SU-DHL-6 (cell line): ENCODE data around the gene SORCS2.

Experiments used
- H2AFZ ChIP-seq: fragments of 200-600 bp; sonication (generic); 2 replicates; pipeline ENCODE4 v1.6.1; 2014; ENCODE audit warnings: low read depth, mild to moderate bottlenecking, moderate library complexity, mixed read lengths, antibody characterized with exemption, low read length; ENCODE audit not compliant: severe bottlenecking
- H3F3A ChIP-seq: fragments of 200-600 bp; shearing (Covaris generic); 2 replicates; pipeline ENCODE4 v1.6.0; 2016; ENCODE audit warnings: antibody characterized with exemption, mild to moderate bottlenecking; ENCODE audit not compliant: insufficient read depth
- H3K27ac ChIP-seq: fragments of 200-600 bp; sonication (generic); 2 replicates; pipeline ENCODE4 v1.5.1; 2016; ENCODE audit warnings: low read depth, mild to moderate bottlenecking, low read length, moderate library complexity, mixed read lengths
- H3K27me3 ChIP-seq: fragments of 200-600 bp; sonication (generic), shearing (Covaris generic); 2 replicates; pipeline ENCODE4 v1.6.0; 2014; ENCODE audit warnings: mild to moderate bottlenecking, low read length
- H3K36me3 ChIP-seq: fragments of 200-600 bp; sonication (generic); 2 replicates; pipeline ENCODE4 v1.6.1; 2014; ENCODE audit warnings: mild to moderate bottlenecking, low read length, mixed read lengths
- H3K4me2 ChIP-seq: fragments of 300-600, 200-600 bp; shearing (Covaris generic), sonication (generic); 2 replicates; pipeline ENCODE4 v1.6.0; 2014; ENCODE audit warnings: low read length, low read depth, mild to moderate bottlenecking; ENCODE audit not compliant: poor library complexity, severe bottlenecking
- H3K4me3 ChIP-seq: fragments of 200-600 bp; sonication (generic); 2 replicates; pipeline ENCODE4 v1.5.1; 2014; ENCODE audit warnings: antibody characterized with exemption, low read length, mild to moderate bottlenecking, mixed read lengths; ENCODE audit not compliant: insufficient read depth, poor library complexity, severe bottlenecking
- H3K79me2 ChIP-seq: fragments of 200-600 bp; sonication (generic); 2 replicates; pipeline ENCODE4 v1.6.1; 2014; ENCODE audit warnings: mild to moderate bottlenecking, low read length, moderate library complexity; ENCODE audit not compliant: insufficient read depth
- H3K9ac ChIP-seq: fragments of 200-600 bp; sonication (generic); 2 replicates; pipeline ENCODE4 v1.7.0; 2014; ENCODE audit warnings: mild to moderate bottlenecking, low read length
- H3K9me2 ChIP-seq: fragments of 200-600 bp; sonication (generic); replicated peaks from 2 replicates; pipeline ENCODE4 v1.6.1; 2014; ENCODE audit warnings: low read length; ENCODE audit not compliant: insufficient read depth
- H3K9me3 ChIP-seq: fragments of 200-600 bp; sonication (generic); 2 replicates; pipeline ENCODE4 v1.6.1; 2014; ENCODE audit warnings: low read length, mixed read lengths; ENCODE audit not compliant: insufficient read depth
- H4K20me1 ChIP-seq: fragments of 200-600 bp; sonication (generic); 2 replicates; pipeline ENCODE4 v1.6.1; 2014; ENCODE audit warnings: low read depth, mild to moderate bottlenecking, antibody characterized with exemption, low read length, moderate library complexity, mixed read lengths
- EZH2phosphoT487 ChIP-seq: fragments of 200-600 bp; sonication (generic), shearing (Covaris generic); conservative IDR thresholded peaks from 2 replicates; pipeline ENCODE4 v1.6.1; 2018; ENCODE audit warnings: mild to moderate bottlenecking, antibody characterized with exemption, low read length, moderate library complexity, mixed read lengths
- TF ChIP-seq, protein P1 (sequence below): fragments of 200-600 bp; sonication (generic); IDR thresholded peaks from one replicate; pipeline ENCODE4 v1.5.1; 2017; ENCODE audit warnings: antibody characterized with exemption, mild to moderate bottlenecking, low read length, moderate library complexity; ENCODE audit not compliant: insufficient read depth, poor library complexity, severe bottlenecking

Gene SORCS2

DNA sequence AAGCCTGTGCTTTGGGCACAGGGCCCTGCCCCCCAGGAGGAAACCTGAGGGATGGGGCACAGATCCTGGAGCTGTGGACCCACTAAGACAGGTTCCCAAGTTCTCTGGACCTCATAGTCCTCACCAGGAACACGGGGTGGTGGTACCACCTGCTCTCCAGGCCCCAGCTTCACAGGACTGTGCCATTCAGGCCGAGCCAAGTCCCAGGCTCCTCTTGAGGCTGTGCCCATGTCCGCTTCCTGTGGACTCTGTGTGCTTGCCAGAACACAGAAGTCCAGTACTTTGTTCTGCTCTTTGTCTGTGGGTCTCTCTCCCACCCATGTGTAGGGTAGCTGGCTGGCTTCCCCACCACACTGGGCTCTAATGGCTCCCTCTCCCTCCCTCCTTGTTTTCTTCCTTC, 346.8 kb downstream of the SORCS2 start:
- Histone ChIP-seq H3F3A (no peaks in the 10 kb centered on the region), H2AFZ (no peak overlapping the region), H3K9me2 (no peaks in the 10 kb centered on the region), H4K20me1 (no peaks in the 10 kb centered on the region), H3K4me2 (no peak overlapping the region), H3K9me3 (no peaks in the 10 kb centered on the region), H3K79me2 (no peaks in the 10 kb centered on the region), H3K4me3 (no peak overlapping the region), H3K36me3 (no peaks in the 10 kb centered on the region), H3K27me3 (no peaks in the 10 kb centered on the region), H3K27ac (no peak overlapping the region), H3K9ac (no peak overlapping the region)
- TF ChIP-seq, protein P1, sequence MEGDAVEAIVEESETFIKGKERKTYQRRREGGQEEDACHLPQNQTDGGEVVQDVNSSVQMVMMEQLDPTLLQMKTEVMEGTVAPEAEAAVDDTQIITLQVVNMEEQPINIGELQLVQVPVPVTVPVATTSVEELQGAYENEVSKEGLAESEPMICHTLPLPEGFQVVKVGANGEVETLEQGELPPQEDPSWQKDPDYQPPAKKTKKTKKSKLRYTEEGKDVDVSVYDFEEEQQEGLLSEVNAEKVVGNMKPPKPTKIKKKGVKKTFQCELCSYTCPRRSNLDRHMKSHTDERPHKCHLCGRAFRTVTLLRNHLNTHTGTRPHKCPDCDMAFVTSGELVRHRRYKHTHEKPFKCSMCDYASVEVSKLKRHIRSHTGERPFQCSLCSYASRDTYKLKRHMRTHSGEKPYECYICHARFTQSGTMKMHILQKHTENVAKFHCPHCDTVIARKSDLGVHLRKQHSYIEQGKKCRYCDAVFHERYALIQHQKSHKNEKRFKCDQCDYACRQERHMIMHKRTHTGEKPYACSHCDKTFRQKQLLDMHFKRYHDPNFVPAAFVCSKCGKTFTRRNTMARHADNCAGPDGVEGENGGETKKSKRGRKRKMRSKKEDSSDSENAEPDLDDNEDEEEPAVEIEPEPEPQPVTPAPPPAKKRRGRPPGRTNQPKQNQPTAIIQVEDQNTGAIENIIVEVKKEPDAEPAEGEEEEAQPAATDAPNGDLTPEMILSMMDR: no peak
- no peak for TF ChIP-seq EZH2phosphoT487

DNA sequence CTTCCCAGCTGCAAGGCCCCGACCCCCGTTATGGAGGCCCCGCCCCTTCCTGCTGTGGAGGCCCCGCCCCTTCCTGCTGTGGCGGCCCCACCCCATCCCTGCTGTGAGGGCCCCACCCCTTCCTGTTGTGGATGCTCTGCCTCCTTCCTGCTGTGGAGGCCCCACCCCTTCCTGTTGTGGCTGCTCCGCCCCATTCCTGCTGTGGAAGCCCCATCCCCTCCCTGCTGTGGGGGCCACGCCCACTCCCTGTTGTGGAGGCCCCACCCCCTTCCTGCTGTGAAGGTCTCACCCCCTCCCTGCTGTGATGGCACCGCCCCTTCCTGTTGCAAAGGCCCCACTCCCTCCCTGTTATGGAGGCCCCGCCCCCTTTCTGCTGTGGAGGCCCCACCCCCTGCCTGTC, 347.3 kb downstream of the SORCS2 start:
- Histone ChIP-seq H2AFZ (no peak overlapping the region), H3K36me3 (no peaks in the 10 kb centered on the region), H3K27me3 (no peaks in the 10 kb centered on the region), H3F3A (no peaks in the 10 kb centered on the region), H3K4me2 (no peak overlapping the region), H3K4me3 (no peak overlapping the region), H3K9ac (no peak overlapping the region), H3K27ac (no peak overlapping the region), H3K79me2 (no peaks in the 10 kb centered on the region), H3K9me2 (no peaks in the 10 kb centered on the region), H4K20me1 (no peaks in the 10 kb centered on the region), H3K9me3 (no peaks in the 10 kb centered on the region)
- TF ChIP-seq, protein P1: no peak
- no peak for TF ChIP-seq EZH2phosphoT487

DNA sequence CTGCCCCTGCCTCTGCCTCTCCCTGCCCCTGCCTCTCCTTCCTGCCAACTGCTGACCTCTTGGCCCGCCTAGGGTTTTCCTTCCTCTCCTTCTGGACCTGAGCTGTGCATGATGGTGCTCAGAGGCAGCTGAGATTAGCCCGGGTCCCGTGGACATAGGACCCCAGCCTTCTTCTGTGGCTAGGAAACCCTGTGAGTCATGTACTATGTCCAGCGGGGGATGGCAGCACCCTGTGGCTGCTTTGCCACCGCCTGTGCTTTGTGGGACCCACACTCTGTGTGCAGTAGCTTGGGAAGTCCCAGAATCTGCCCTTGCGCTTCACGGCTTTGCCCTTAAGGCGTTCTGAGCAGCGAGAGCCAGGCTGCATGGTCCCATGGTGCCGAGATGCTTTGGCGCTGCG, 347.9 kb downstream of the SORCS2 start:
- Histone ChIP-seq H3K27ac (no peak overlapping the region), H2AFZ (no peak overlapping the region), H3K4me3 (no peak overlapping the region), H3K79me2 (no peaks in the 10 kb centered on the region), H3K9ac (no peak overlapping the region), H3K36me3 (no peaks in the 10 kb centered on the region), H3K9me2 (no peaks in the 10 kb centered on the region), H3K27me3 (no peaks in the 10 kb centered on the region), H3F3A (no peaks in the 10 kb centered on the region), H4K20me1 (no peaks in the 10 kb centered on the region), H3K9me3 (no peaks in the 10 kb centered on the region), H3K4me2 (no peak overlapping the region)
- no peak for TF ChIP-seq EZH2phosphoT487
- TF ChIP-seq, protein P1: no peak
